Astrocyte of the cerebellum (primary cell): ENCODE results near the gene BHMT2.

Experiments used
- DNase-seq: peaks from one replicate; pipeline ENCODE4 v3.0.0-alpha.2; 2011; ENCODE audit warnings: low read depth
- H3K4me3 ChIP-seq: 2 replicates; pipeline ENCODE4 v1.5.1; 2011; ENCODE audit warnings: mild to moderate bottlenecking, low read depth, low read length, moderate library complexity
- CTCF ChIP-seq: IDR thresholded peaks from 2 replicates; pipeline ENCODE4 v1.5.1; 2012; ENCODE audit warnings: low read length, low read depth, moderate library complexity, mild to moderate bottlenecking; ENCODE audit errors: missing control alignments
- in situ Hi-C: cut with HindIII; loops from 2 replicates; pipeline ENCODE4 v1.10.0; 2017; ENCODE audit warnings: low sequenced_read_pairs

Gene BHMT2

GRCh38 chr5:79056847-79057246, 12.7 kb upstream of the BHMT2 start:
- DNase-seq, result no peak
- no peak for TF ChIP-seq CTCF
- in situ Hi-C loops, result no loop called here
- no peak overlapping the region for H3K4me3 ChIP-seq

- H3K4me3 ChIP-seq, result no peak overlapping the region
- DNase-seq, result no peak
- no peak for TF ChIP-seq CTCF
- in situ Hi-C loops, result no loop called here
Observed at GRCh38 chr5:79059674-79060073, 9.9 kb upstream of the BHMT2 start.

- in situ Hi-C loops, result no loop called here
- no peak for TF ChIP-seq CTCF
- DNase-seq, result no peak
- no peak overlapping the region for H3K4me3 ChIP-seq
Observed at GRCh38 chr5:79062436-79062835, 7.1 kb upstream of the BHMT2 start.

GRCh38 chr5:79070350-79070667, 742 bp downstream of the BHMT2 start:
- no peak overlapping the region for H3K4me3 ChIP-seq
- DNase-seq, result no peak
- in situ Hi-C loops, result no loop called here
- TF ChIP-seq CTCF, result no peak

- no peak for DNase-seq
- TF ChIP-seq CTCF, result no peak
- H3K4me3 ChIP-seq, result no peak overlapping the region
- in situ Hi-C loops, result no loop called here
Observed at GRCh38 chr5:79074641-79075040, 5.1 kb downstream of the BHMT2 start.

GRCh38 chr5:79075646-79076426, 6.3 kb downstream of the BHMT2 start:
- peak; percentile 3 for TF ChIP-seq CTCF
- in situ Hi-C loops, result no loop called here
- H3K4me3 ChIP-seq, result no peak overlapping the region
- no peak for DNase-seq
